HG03378 (cell line): ENCODE results near the gene NR2F1-AS1.
"Not testable (repeated sequence)": the region's sequence is repeated elsewhere in the genome, so short reads cannot be mapped to it uniquely, and the experiment has no call there.

Source experiments
- ATAC-seq: cut with Tn5 transposase; IDR thresholded peaks from one replicate; pipeline ENCODE4 v1.9.1; 2021; ENCODE audit warnings: mild to moderate bottlenecking, moderate library complexity; ENCODE audit not compliant: unreplicated experiment

Gene NR2F1-AS1

GRCh38 chr5:93395971-93396379 lies 185.0 kb downstream of the NR2F1-AS1 start:
- ATAC-seq, result no peak

- ATAC-seq, result no peak
Observed at GRCh38 chr5:93395010-93395409, 186.0 kb downstream of the NR2F1-AS1 start.

GRCh38 chr5:93394301-93394700 lies 186.7 kb downstream of the NR2F1-AS1 start:
- no peak for ATAC-seq

GRCh38 chr5:93391169-93391568 lies 189.8 kb downstream of the NR2F1-AS1 start:
- not testable (repeated sequence) for ATAC-seq

GRCh38 chr5:93385655-93386054 lies 195.4 kb downstream of the NR2F1-AS1 start:
- ATAC-seq, result no peak

- no peak for ATAC-seq
Observed at GRCh38 chr5:93384995-93385394, 196.0 kb downstream of the NR2F1-AS1 start.

GRCh38 chr5:93384026-93384425 lies 197.0 kb downstream of the NR2F1-AS1 start:
- no peak for ATAC-seq

- no peak for ATAC-seq
Observed at GRCh38 chr5:93382188-93382825, 198.7 kb downstream of the NR2F1-AS1 start.

- ATAC-seq, result no peak
Observed at GRCh38 chr5:93381057-93381456, 200.0 kb downstream of the NR2F1-AS1 start.

GRCh38 chr5:93378073-93378472 lies 202.9 kb downstream of the NR2F1-AS1 start:
- no peak for ATAC-seq

- ATAC-seq, result no peak
Observed at GRCh38 chr5:93371893-93372292, 209.1 kb downstream of the NR2F1-AS1 start.

GRCh38 chr5:93364378-93364777 lies 216.6 kb downstream of the NR2F1-AS1 start:
- no peak for ATAC-seq

GRCh38 chr5:93360436-93361088 lies 220.5 kb downstream of the NR2F1-AS1 start:
- ATAC-seq, result no peak

- no peak for ATAC-seq
Observed at GRCh38 chr5:93359960-93360305, 221.1 kb downstream of the NR2F1-AS1 start.
